Brain microvascular endothelial cell (primary cell): Measurements from ENCODE around the gene ADAMTS18.
A peak's percentile ranks its signal among the peaks of the same experiment; 100 is the strongest.

Experiments used
- DNase-seq: peaks from one replicate; pipeline ENCODE4 v3.0.0-alpha.2; 2020
- H3K27ac ChIP-seq: fragments of 250-450 bp; sonication (Bioruptor Pico); 2 replicates; pipeline ENCODE4 v1.5.1; 2020; ENCODE audit warnings: mild to moderate bottlenecking, moderate library complexity
- H3K27me3 ChIP-seq: fragments of 250-450 bp; sonication (Bioruptor Pico); replicated peaks from 2 replicates; pipeline ENCODE4 v1.5.1; 2020; ENCODE audit warnings: mild to moderate bottlenecking
- H3K36me3 ChIP-seq: fragments of 250-450 bp; sonication (Bioruptor Pico); replicated peaks from 2 replicates; pipeline ENCODE4 v1.5.1; 2020; ENCODE audit warnings: mild to moderate bottlenecking
- H3K4me3 ChIP-seq: 2 replicates; pipeline ENCODE4 v1.5.1; 2011; ENCODE audit warnings: low read depth, mild to moderate bottlenecking, control low read depth, low read length, moderate library complexity
- CTCF ChIP-seq: IDR thresholded peaks from 2 replicates; pipeline ENCODE4 v1.5.1; 2011; ENCODE audit warnings: low read depth, mild to moderate bottlenecking, moderate library complexity, low read length, control low read depth, inconsistent platforms; ENCODE audit errors: missing control alignments
- in situ Hi-C: cut with HindIII; loops from 2 replicates; pipeline ENCODE4 v1.10.0; 2017; ENCODE audit warnings: low sequenced_read_pairs, low pct_ligation_motif_present

Gene ADAMTS18

GRCh38 chr16:77443357-77444146 lies 8.7 kb upstream of the ADAMTS18 start:
- TF ChIP-seq CTCF = no peak
- H3K27ac ChIP-seq = no peak overlapping the region
- DNase-seq = no peak
- no peaks in the 10 kb centered on the region for H3K36me3 ChIP-seq
- no peaks in the 10 kb centered on the region for H3K27me3 ChIP-seq
- in situ Hi-C loops = no loop called here
- no peak overlapping the region for H3K4me3 ChIP-seq

GRCh38 chr16:77442078-77442477 lies 7.2 kb upstream of the ADAMTS18 start:
- Histone ChIP-seq H3K27ac (no peak overlapping the region), H3K27me3 (no peaks in the 10 kb centered on the region), H3K36me3 (no peaks in the 10 kb centered on the region), H3K4me3 (no peak overlapping the region)
- TF ChIP-seq CTCF = no peak
- DNase-seq = no peak
- in situ Hi-C loops = no loop called here

DNA sequence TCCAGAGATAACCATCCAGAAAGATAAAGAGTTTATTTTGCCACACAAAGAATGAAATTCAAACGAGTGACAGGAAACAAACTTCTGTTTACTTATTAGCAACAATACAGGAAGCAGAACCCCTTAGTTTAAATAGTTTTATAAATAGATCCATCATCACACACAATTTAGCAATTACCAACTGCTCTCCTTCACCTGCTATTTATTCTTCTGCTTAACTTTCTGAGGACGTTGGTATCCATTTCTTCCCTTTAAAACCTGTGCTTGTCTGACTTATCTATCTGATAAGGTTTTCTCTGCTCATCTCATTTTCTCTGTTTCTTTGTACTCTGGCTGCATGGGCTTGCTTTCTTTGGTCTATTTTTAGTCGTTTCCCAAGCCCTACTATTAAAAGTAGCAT lies 4.3 kb upstream of the ADAMTS18 start:
- in situ Hi-C loops = no loop called here
- Histone ChIP-seq H3K27me3 (peaks cover 6% of the 10 kb centered on the region), H3K27ac (no peak overlapping the region), H3K36me3 (no peaks in the 10 kb centered on the region), H3K4me3 (no peak overlapping the region)
- DNase-seq = no peak
- TF ChIP-seq CTCF = no peak

DNA sequence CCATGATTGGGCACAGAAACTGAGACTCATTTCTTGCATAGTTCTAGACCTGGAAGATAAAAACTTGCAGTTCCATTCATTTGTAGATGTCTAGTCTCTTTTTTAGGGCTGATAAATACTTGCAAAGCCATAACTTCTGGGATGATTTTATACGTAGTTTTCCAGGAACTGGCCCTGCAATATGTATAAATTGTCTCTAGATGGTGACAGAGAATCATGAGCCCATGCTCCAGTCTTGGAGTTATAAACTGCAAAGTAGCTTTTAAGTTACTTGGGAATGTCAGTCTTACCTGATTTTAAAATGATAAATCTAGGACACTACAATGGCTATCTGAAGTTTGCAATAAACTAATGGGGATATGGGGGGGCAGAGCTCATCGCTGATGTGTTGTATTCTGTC lies 3.0 kb upstream of the ADAMTS18 start:
- in situ Hi-C loops = no loop called here
- H3K36me3 ChIP-seq = no peaks in the 10 kb centered on the region
- no peak overlapping the region for H3K4me3 ChIP-seq
- TF ChIP-seq CTCF = peak; percentile 32
- DNase-seq = peak; percentile 56
- H3K27me3 ChIP-seq = peaks cover 18% of the 10 kb centered on the region
- H3K27ac ChIP-seq = no peak overlapping the region

DNA sequence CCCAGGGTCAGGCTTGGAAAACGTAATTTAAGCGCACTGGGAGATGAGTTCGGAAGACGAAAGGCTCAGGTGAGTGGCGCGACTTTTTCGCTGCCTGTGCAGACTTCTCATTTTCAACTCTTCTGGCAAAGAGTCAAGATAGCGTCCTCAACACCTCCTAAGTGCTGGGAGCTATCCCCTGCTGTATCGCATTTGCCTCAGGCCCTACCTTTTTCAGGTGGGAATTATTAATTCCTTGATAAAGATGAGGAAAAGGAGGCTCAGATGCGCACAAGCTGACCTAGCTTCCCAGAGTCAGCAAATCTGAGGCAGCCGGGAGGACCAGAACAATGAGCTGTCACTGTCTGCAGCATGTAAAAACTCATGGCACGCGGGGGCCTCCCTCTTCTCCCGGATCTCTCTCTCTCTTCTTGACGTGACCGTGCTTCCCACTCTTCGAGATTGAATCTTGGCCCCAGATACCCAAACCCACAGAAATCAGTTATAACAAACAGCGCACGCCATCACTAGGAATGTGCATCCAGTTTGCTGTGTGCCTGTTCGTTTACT lies 512 bp upstream of the ADAMTS18 start:
- H3K4me3 ChIP-seq = no peak overlapping the region
- in situ Hi-C loops = no loop called here
- no peak for TF ChIP-seq CTCF
- no peaks in the 10 kb centered on the region for H3K36me3 ChIP-seq
- DNase-seq = no peak
- H3K27me3 ChIP-seq = peaks cover 18% of the 10 kb centered on the region
- no peak overlapping the region for H3K27ac ChIP-seq
